A549 (cell line): ENCODE measurements around the gene NUDT19. TPM values are rescaled to one million over a fixed set of nuclear protein-coding genes. Genes with fewer than 3 reads are reported as not detected.
"Not testable (repeated sequence)": the region's sequence is repeated elsewhere in the genome, so short reads cannot be mapped to it uniquely, and the experiment has no call there.

Experiments used
- ATAC-seq, 2 experiments: fragments of 200-7000 bp in 1 of 2; fragments of >200 bp in 1 of 2; cut with Nextera tagmentation in 1 of 2; cut with Tn5 transposase in 1 of 2; 3 replicates each; pipeline versions ENCODE4 v1.8.0 to v1.9.1; 2018 to 2020; ENCODE audit warnings: mild to moderate bottlenecking in 1 of 2, moderate library complexity in 1 of 2
- CTCF ChIA-PET: fragments of 300-600 bp; sonication (Branson Sonifier 250); formaldehyde crosslinking; extraction: SDS; loops from one replicate; lab custom pipeline; 2021; ENCODE audit warnings: antibody characterized with exemption, inconsistent platforms; lab: Yijun Ruan, JAX
- POLR2A ChIA-PET: fragments of 350-600 bp; formaldehyde crosslinking; extraction: SDS; loops from one replicate; lab custom pipeline; 2021; ENCODE audit warnings: antibody characterized with exemption, inconsistent platforms; lab: Yijun Ruan, JAX
- DNase-seq, 2 experiments: peaks; one replicate each; pipeline versions ENCODE4 v3.0.0 to v3.0.0-alpha.2; 2011 to 2016; ENCODE audit warnings: low read depth in 1 of 2, low spot score in 1 of 2
- FAIRE-seq: peaks from 2 replicates; lab custom pipeline; 2011; peaks lifted over from hg19 to GRCh38; lab: Jason Lieb, UNC
- H3K27ac ChIP-seq, 2 experiments: fragments of >200 bp; sonication (Bioruptor Twin); formaldehyde crosslinking; 3 replicates each; pipeline ENCODE4 v1.5.1; 2016 to 2017
- H3K4me1 ChIP-seq: fragments of >200 bp; sonication (Bioruptor Twin); formaldehyde crosslinking; 3 replicates; pipeline ENCODE4 v1.6.1; 2016
- H3K4me2 ChIP-seq: fragments of >200 bp; sonication (Bioruptor Twin); formaldehyde crosslinking; 3 replicates; pipeline ENCODE4 v1.6.1; 2016
- H3K4me3 ChIP-seq: fragments of >200 bp; sonication (Bioruptor Twin); formaldehyde crosslinking; 3 replicates; pipeline ENCODE4 v1.5.1; 2016
- H3K9me3 ChIP-seq: fragments of >200 bp; sonication (Bioruptor Twin); formaldehyde crosslinking; 3 replicates; pipeline ENCODE4 v1.6.1; 2016
- BHLHE40 ChIP-seq: IDR thresholded peaks from 2 replicates; pipeline ENCODE4 v1.6.1; 2012; ENCODE audit warnings: low read depth, low read length, inconsistent platforms
- CHD4 ChIP-seq: fragments of 200-600 bp; sonication (generic); IDR thresholded peaks from 2 replicates; pipeline ENCODE4 v1.6.1; 2016; ENCODE audit warnings: antibody characterized with exemption, mild to moderate bottlenecking, borderline replicate concordance
- EP300 ChIP-seq, 2 experiments: fragments of >200 bp; sonication (Bioruptor Twin); formaldehyde crosslinking; IDR thresholded peaks; 2 replicates in 1 of 2; 3 replicates in 1 of 2; pipeline ENCODE4 v1.6.1; 2016 to 2017
- ESRRA ChIP-seq: fragments of 150-350 bp; IDR thresholded peaks from 2 replicates; pipeline ENCODE4 v1.6.1; 2014; ENCODE audit warnings: mild to moderate bottlenecking, low read length, borderline replicate concordance
- HEYL ChIP-seq: fragments of 250-450 bp; sonication (Bioruptor Pico); IDR thresholded peaks from 2 replicates; pipeline ENCODE4 v1.8.0; 2021; ENCODE audit warnings: mild to moderate bottlenecking, moderate library complexity
- KDM5A ChIP-seq: fragments of 200-600 bp; sonication (generic); IDR thresholded peaks from 2 replicates; pipeline ENCODE4 v1.6.1; 2016; ENCODE audit warnings: antibody characterized with exemption, mild to moderate bottlenecking
- MAFK ChIP-seq: fragments of 450-650 bp; IDR thresholded peaks from 2 replicates; pipeline ENCODE4 v1.6.1; 2014; ENCODE audit not compliant: partially characterized antibody
- MYC ChIP-seq: IDR thresholded peaks from 2 replicates; pipeline ENCODE4 v1.6.1; 2012; ENCODE audit warnings: mild to moderate bottlenecking, inconsistent platforms, low read length, improper control_type of control experiment, borderline replicate concordance
- NPAS2 ChIP-seq: fragments of 250-450 bp; sonication (Bioruptor Pico); IDR thresholded peaks from 2 replicates; pipeline ENCODE4 v1.8.0; 2022; ENCODE audit warnings: mild to moderate bottlenecking, moderate library complexity, borderline replicate concordance
- POLR2A ChIP-seq: IDR thresholded peaks from 2 replicates; pipeline ENCODE4 v1.6.1; 2012; ENCODE audit warnings: mild to moderate bottlenecking, low read length
- TFCP2L1 ChIP-seq: fragments of 250-450 bp; sonication (Bioruptor Pico); IDR thresholded peaks from 2 replicates; pipeline ENCODE4 v1.5.0; 2021; ENCODE audit warnings: mild to moderate bottlenecking
- ZC3H11A ChIP-seq: fragments of 450-650 bp; IDR thresholded peaks from 2 replicates; pipeline ENCODE4 v1.6.1; 2014; ENCODE audit warnings: antibody characterized with exemption, mild to moderate bottlenecking
- ZFP36 ChIP-seq: fragments of 450-650 bp; IDR thresholded peaks from 2 replicates; pipeline ENCODE4 v1.6.1; 2014; ENCODE audit warnings: borderline replicate concordance; ENCODE audit not compliant: partially characterized antibody
- WGBS: methylation state at CpG from one replicate; pipeline ENCODE4 v1.1.6; 2017; ENCODE audit errors: missing lambda C conversion rate; 5-methylcytosine and 5-hydroxymethylcytosine counted together
- polyA plus RNA-seq, 4 experiments: library from polyadenylated mRNA; depleted of rRNA in 3 of 4; stranded (reverse); fragments of >200 nt; fragmentation: RNase III in 1 of 4; extraction: RNeasy Plus Mini Kit Qiagen cat#74134 plus additional on column Dnase treatment in 1 of 4; gene quantifications; 2 replicates in 3 of 4; 3 replicates in 1 of 4; pipeline ENCODE4 v1.2.3, GENCODE V29; 2011 to 2017
- TF ChIP-seq, protein P1 (sequence below): fragments of 250-450 bp; sonication (Bioruptor Pico); IDR thresholded peaks from 2 replicates; pipeline ENCODE4 v1.5.0; 2020; ENCODE audit warnings: low read depth, mild to moderate bottlenecking, moderate library complexity
- TF ChIP-seq, protein P2 (sequence below): fragments of 200-600 bp; sonication (generic); IDR thresholded peaks from 2 replicates; pipeline ENCODE4 v1.6.1; 2016; ENCODE audit warnings: antibody characterized with exemption, mild to moderate bottlenecking, moderate library complexity

NUDT19 gene
- polyA plus RNA-seq, 2 of the 4 experiments (the other 2 are of a cell fraction) = 30.1 to 32.6 TPM

DNA sequence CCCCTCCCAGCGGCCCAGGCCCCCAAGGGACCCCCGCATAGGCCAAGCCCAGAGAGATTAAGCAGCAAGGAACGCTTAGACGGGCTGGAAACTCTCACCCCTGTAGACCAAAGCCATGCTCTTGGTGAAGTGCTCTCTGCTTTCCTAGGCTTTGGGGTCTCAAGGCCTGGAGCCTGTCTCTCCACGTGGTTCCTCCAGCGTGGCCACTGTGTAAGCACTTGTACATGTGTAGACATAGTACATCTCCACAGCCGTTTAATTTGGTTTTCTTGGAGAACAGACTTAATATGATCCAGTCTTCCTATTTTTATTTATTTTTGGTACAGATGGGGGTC lies 1.1 kb downstream of the NUDT19 start:
- DNase-seq (peak in 1 of 2 experiments; percentile 61), FAIRE-seq (no peak), ATAC-seq (peak; percentile 13; a peak in 4 of 6 replicates)
- Histone ChIP-seq H3K4me1 (peaks cover 34% of the 10 kb centered on the region), H3K27ac (peak overlapping the region; percentile 77 to 94), H3K4me2 (peak overlapping the region; percentile 78), H3K4me3 (peak overlapping the region; percentile 59), H3K9me3 (peaks cover 5% of the 10 kb centered on the region; the same call in 1 of the 3 replicates)
- 11% methylated on average over 7 of the region's 7 CpGs for WGBS
- POLR2A ChIA-PET = no interaction called here
- CTCF ChIA-PET = interaction anchor here (1.5 kb wide), 1 partner anchor 93 kb away, joined by 6 read pairs; no protein-coding TSS in a partner anchor
- TF ChIP-seq KDM5A = no peak
- TF ChIP-seq BHLHE40 = no peak
- TF ChIP-seq ZC3H11A = no peak
- no peak for TF ChIP-seq POLR2A
- no peak for TF ChIP-seq CHD4
- no peak for TF ChIP-seq ESRRA
- TF ChIP-seq, protein P1, sequence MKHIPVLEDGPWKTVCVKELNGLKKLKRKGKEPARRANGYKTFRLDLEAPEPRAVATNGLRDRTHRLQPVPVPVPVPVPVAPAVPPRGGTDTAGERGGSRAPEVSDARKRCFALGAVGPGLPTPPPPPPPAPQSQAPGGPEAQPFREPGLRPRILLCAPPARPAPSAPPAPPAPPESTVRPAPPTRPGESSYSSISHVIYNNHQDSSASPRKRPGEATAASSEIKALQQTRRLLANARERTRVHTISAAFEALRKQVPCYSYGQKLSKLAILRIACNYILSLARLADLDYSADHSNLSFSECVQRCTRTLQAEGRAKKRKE = no peak
- no peak for TF ChIP-seq ZFP36
- no peak for TF ChIP-seq NPAS2 (CRISPR knock-in tag)
- no peak for TF ChIP-seq HEYL (CRISPR knock-in tag)
- no peak; the same call in 1 of the 2 replicates for TF ChIP-seq MYC
- TF ChIP-seq EP300 (IDR thresholded peaks at IDR 0.05) = no peak

DNA sequence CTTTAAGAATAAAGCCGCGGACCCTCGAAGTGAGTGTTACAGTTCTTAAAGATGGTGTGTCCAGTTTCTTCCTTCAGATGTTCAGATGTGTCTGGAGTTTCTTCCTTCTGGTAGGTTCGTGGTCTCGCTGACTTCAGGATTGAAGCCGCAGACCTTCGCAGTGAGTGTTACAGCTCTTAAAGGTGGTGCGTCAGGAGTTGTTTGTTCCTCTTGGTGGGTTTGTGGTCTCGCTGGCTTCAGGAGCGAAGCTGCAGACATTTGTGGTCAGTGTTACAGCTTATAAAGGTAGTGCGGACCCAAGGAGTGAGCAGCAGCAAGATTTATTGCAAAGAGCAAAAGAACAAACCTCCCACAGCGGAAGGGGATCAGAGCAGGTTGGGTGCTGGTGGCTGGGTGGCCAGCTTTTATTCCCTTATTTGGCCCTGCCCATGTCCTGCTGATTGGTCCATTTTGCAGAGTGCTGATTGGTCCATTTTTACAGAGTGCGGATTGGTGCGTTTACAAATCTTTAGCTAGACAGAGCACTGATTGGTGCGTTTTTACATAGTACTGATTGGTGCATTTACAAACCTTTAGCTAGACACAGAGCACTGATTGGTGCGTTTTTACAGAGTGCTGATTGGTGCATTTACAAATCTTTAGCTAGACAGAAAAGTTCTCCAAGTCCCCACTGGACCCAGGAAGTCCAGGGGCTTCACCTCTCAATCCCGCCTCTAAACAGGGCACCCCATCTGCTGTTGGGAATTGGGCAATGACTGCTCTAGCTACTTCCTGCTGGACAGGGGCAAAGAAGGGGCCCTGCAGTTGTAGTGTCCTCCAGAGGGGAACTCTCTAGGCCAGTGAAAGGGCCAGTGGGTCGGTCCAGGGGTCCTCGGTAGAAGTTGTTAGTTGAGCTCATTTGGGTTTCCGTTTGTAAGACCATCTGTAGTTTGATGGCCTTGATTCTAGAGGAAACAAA lies 1.8 kb downstream of the NUDT19 start:
- DNase-seq = peak in 1 of 2 experiments; percentile 84
- POLR2A ChIA-PET, ATAC-seq, H3K9me3 ChIP-seq, FAIRE-seq: not testable (repeated sequence)
- CTCF ChIA-PET = interaction anchor here (0.6 to 1.5 kb wide), 4 partner anchors 16 to 374 kb away, joined by 3 to 6 read pairs (median 3); no protein-coding TSS in a partner anchor
- 87% methylated on average over 20 of the region's 20 CpGs for WGBS
- Histone ChIP-seq H3K4me1 (peaks cover 34% of the 10 kb centered on the region), H3K4me2 (peak overlapping the region; percentile 78), H3K4me3 (peak overlapping the region; percentile 59), H3K27ac (peak overlapping the region; percentile 77 to 94; a peak in 5 of 6 replicates)
- TF ChIP-seq, protein P2, sequence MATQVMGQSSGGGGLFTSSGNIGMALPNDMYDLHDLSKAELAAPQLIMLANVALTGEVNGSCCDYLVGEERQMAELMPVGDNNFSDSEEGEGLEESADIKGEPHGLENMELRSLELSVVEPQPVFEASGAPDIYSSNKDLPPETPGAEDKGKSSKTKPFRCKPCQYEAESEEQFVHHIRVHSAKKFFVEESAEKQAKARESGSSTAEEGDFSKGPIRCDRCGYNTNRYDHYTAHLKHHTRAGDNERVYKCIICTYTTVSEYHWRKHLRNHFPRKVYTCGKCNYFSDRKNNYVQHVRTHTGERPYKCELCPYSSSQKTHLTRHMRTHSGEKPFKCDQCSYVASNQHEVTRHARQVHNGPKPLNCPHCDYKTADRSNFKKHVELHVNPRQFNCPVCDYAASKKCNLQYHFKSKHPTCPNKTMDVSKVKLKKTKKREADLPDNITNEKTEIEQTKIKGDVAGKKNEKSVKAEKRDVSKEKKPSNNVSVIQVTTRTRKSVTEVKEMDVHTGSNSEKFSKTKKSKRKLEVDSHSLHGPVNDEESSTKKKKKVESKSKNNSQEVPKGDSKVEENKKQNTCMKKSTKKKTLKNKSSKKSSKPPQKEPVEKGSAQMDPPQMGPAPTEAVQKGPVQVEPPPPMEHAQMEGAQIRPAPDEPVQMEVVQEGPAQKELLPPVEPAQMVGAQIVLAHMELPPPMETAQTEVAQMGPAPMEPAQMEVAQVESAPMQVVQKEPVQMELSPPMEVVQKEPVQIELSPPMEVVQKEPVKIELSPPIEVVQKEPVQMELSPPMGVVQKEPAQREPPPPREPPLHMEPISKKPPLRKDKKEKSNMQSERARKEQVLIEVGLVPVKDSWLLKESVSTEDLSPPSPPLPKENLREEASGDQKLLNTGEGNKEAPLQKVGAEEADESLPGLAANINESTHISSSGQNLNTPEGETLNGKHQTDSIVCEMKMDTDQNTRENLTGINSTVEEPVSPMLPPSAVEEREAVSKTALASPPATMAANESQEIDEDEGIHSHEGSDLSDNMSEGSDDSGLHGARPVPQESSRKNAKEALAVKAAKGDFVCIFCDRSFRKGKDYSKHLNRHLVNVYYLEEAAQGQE = peak; percentile 27; the same call in 1 of the 2 replicates
- TF ChIP-seq MAFK (peak; percentile 77), TFCP2L1 (CRISPR knock-in tag) (peak; percentile 65; the same call in 1 of the 2 replicates)

DNA sequence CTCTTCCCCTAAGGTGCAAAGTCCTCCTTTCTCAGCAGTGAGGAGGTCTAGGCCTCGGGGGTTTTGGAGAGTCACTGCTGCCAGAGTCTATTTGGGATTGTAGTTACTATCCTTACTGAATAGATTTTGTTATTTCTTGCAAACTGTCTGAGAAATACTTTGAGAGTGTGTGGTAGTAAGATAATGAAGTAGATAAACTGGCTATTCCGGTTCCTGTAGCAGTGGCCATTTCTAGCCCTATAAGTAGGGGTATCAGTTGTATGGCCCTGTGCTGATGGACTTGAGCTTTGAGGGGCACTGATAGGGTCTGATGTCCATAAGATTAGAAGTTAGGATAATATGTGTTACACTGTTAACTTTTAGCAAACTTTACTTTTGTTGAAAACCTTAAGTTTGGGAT lies 2.7 kb downstream of the NUDT19 start:
- not testable (repeated sequence) for ATAC-seq, DNase-seq
- CTCF ChIA-PET = interaction anchor here (0.6 to 1.2 kb wide), 2 partner anchors 17 to 375 kb away, joined by 3 read pairs; no protein-coding TSS in a partner anchor

DNA sequence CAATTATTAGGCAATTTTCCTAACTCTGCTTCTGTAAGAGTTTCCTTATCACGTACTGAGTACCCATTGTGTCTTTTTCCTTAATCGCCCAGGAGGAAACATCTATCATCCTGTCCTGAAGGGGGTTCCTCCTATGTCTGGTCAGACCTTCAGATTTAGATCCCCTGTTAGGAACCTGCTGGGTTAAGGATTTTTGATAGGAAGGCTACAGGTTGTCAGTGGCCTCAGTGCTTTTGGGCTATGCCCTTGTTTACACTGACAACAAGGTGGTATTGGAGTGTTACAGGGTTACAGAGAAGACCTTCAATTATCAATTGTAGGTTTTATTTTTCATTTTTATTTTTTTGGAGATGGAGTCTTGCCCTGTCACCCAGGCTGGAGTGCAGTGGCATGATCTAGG lies 3.2 kb downstream of the NUDT19 start:
- H3K4me3 ChIP-seq, ATAC-seq, H3K9me3 ChIP-seq, H3K27ac ChIP-seq, POLR2A ChIA-PET, CTCF ChIA-PET, FAIRE-seq, DNase-seq: not testable (repeated sequence)
- WGBS = 86% methylated on average over 2 of the region's 2 CpGs
- peak overlapping the region; percentile 78 for H3K4me2 ChIP-seq
- H3K4me1 ChIP-seq = peaks cover 34% of the 10 kb centered on the region

More for the DNA sequence above, 2.7 kb downstream of the NUDT19 start:
- POLR2A ChIA-PET, H3K9me3 ChIP-seq, H3K27ac ChIP-seq, FAIRE-seq, H3K4me3 ChIP-seq: not testable (repeated sequence)
- 76% methylated on average over 2 of the region's 2 CpGs for WGBS
- Histone ChIP-seq H3K4me1 (peaks cover 34% of the 10 kb centered on the region), H3K4me2 (peak overlapping the region; percentile 78)

DNA sequence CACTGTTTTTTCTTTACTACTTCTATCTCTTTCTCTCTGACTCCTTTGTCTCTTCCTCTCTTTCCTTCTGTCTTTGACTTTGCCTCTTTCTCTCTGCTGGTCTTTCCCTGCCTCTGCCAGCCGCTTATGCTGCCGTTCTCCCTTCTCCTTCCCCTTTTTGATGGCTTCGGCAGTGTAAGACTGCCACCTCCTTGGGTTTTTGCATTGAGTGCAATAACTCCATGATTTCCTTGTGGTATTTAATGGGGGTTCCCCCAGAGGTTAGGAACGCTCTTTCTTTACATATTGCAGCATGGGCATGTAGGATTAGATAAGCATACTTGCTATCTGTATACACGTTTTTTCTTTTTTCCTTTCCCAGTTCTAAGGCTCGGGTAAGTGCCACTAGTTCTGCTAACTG lies 3.9 kb downstream of the NUDT19 start:
- FAIRE-seq, CTCF ChIA-PET, H3K4me3 ChIP-seq, POLR2A ChIA-PET, ATAC-seq, H3K4me2 ChIP-seq, H3K9me3 ChIP-seq, H3K27ac ChIP-seq, DNase-seq: not testable (repeated sequence)
- 74% methylated on average over 6 of the region's 6 CpGs for WGBS
- peaks cover 29% of the 10 kb centered on the region for H3K4me1 ChIP-seq

DNA sequence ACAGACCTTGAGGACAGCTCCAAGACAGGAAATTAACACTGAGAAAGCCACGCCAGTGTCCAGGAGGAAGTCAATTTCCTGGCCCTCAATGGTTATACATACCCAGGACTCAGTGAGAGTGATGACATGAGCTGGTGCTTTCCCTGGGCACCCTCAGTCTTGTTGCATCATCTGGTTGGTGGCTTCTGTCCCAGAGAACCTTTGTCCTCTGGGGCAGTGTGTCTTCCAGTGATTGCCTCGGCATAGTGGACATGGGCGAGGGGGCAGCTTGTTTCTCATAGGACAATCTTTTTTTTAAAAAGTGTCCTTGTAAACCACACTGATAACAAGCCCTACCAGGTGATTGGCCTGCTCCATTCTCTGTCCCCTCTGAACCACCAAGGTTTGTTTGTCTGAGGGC lies 5.2 kb downstream of the NUDT19 start:
- H3K4me3 ChIP-seq, FAIRE-seq, H3K27ac ChIP-seq, DNase-seq, H3K4me2 ChIP-seq, ATAC-seq, H3K9me3 ChIP-seq, POLR2A ChIA-PET: not testable (repeated sequence)
- WGBS = 89% methylated on average over 3 of the region's 3 CpGs
- H3K4me1 ChIP-seq = peaks cover 21% of the 10 kb centered on the region
- CTCF ChIA-PET = interaction anchor here (1.1 to 1.6 kb wide), 2 partner anchors 9 to 20 kb away, joined by 3 to 5 read pairs; no protein-coding TSS in a partner anchor
